HG02763 (cell line): ENCODE measurements around the gene FSTL5.

Source experiments
- ATAC-seq: cut with Tn5 transposase; IDR thresholded peaks from one replicate; pipeline ENCODE4 v1.9.1; 2021; ENCODE audit warnings: mild to moderate bottlenecking, moderate library complexity; ENCODE audit not compliant: unreplicated experiment

Gene FSTL5

DNA sequence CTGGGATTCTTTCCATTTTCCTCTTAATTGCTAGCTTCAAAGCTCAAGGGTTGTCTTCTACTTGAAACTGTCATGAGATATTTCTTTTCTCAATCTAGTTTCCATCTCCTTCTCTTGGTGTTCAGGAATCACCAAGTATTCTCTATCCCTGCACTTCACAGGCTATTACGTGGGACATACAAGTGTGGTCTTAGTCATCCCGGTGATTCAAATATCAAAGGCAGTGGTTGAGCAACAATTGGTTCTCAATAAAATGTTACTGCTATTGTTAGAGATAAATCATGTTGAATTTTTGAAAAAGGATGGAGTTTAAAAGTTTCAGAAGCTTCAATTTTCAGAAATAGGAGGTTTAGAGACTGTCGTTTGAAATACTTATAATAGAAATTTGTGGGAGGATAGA, 812.9 kb downstream of the FSTL5 start:
- no peak for ATAC-seq

DNA sequence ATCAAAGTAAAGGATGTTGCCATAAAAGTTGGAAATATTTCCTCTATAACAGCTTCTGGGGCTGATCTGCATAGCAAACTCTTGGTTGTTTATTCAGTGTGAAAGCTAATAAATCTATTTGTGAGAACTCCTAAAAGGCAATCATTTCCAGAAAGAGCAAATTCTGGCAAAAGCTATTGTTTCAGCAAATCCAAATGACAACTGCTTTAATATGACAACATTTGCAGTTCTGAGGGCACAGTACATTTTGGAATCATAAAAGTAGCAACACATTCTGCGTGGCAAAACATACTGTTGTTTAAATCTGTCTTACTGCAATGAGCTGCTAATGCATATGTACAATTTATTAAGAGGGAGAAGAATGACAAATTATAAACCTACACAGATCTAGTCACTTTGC, 818.1 kb downstream of the FSTL5 start:
- no peak for ATAC-seq

DNA sequence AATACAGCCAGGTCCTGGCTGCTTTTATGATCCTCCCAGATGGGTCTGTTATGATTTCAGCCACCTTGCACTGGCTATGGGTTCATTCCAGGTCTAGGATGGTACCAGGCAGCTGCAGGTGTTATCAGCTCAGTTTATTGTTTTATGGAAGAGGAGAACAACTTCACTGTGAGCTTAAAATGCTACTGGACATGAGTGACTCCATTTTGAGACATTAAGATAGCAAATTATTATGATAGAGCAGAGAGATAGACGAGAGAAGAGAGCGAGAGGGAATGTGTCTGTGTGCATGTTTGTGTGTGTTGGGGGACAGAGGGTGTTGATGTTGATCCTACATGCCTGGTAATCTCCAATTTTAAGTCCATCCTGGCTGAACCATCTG, 820.2 kb downstream of the FSTL5 start:
- ATAC-seq, result no peak

DNA sequence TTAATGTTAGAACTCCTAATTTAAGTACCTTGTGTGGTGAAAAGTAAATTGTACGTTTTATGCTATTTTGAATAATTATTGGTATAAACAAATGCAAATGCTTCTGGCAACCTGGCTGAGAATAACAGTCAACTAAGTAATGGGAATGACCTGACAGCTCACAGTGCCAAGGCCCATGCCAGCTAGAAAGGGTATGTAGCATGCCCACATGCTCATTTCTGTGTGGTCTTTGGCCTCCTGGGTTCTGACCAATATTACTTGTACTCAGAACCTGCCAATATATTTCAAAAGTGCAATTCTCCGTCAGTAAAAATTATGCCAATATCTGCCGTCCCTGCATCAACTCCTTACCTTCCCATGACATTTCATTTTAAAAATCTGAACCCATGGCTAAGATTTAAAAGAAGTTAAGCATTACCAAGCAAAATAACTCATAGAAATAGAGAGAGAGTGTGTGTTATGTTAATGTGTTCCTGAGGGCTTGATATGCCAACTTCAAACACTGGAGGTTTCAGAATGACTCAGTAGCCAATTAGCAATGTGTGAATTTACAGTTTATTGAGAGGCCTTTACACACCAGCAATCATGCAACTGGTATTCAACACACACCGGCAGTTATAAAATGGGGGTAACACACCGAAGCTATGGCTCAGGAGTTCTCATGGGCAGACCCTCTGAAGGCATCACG, 820.8 kb downstream of the FSTL5 start:
- ATAC-seq, result no peak

- no peak for ATAC-seq
Measured at GRCh38 chr4:161336621-161337020, 827.2 kb downstream of the FSTL5 start.

DNA sequence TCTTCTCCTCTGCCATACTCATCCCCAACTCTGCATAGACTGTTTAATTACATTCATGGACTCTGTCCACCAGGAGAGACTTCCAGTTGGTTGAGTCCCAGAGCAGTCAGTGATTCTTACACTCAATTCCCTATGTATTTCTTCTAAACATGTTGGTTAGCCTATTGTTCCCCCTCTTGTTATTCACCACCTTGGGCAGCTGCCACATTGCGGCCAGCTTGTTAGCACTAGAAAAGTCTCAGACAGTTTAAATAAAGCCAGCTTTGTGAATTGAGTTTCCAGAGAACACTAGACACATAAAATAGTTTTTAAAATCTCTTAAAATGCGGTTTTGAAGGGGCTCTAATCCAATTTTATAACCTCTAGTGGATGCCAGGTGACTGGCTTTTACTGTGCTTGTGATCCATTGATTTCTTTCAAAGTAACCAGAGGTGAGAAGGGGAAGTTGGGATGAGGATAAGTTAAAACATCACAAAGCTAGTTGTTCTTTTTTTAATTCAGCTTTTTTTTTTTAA, 827.7 kb downstream of the FSTL5 start:
- no peak for ATAC-seq
